WTC11 (cell line): ENCODE measurements around the gene ATR.

Source experiments
- IRF2 ChIP-seq: sonication (generic); formaldehyde crosslinking; IDR thresholded peaks from 2 replicates; pipeline ENCODE4 v1.8.0; 2022; ENCODE audit warnings: low read depth, missing genetic modification reagents, borderline replicate concordance
- NR2C2 ChIP-seq: sonication (generic); formaldehyde crosslinking; IDR thresholded peaks from 2 replicates; pipeline ENCODE4 v1.8.0; 2022; ENCODE audit warnings: mild to moderate bottlenecking, missing genetic modification reagents
- ZNF232 ChIP-seq: sonication (generic); formaldehyde crosslinking; IDR thresholded peaks from 2 replicates; pipeline ENCODE4 v1.8.0; 2022; ENCODE audit warnings: mild to moderate bottlenecking, missing genetic modification reagents
- TF ChIP-seq, protein P1 (sequence below): fragments of 200-600 bp; IDR thresholded peaks from 2 replicates; pipeline ENCODE4 v1.8.0; 2022; ENCODE audit warnings: antibody characterized with exemption
- TF ChIP-seq, protein P2 (sequence below): fragments of 250-450 bp; sonication (Bioruptor Pico); IDR thresholded peaks from 2 replicates; pipeline ENCODE4 v1.9.0; 2021; ENCODE audit warnings: mild to moderate bottlenecking

DNA sequence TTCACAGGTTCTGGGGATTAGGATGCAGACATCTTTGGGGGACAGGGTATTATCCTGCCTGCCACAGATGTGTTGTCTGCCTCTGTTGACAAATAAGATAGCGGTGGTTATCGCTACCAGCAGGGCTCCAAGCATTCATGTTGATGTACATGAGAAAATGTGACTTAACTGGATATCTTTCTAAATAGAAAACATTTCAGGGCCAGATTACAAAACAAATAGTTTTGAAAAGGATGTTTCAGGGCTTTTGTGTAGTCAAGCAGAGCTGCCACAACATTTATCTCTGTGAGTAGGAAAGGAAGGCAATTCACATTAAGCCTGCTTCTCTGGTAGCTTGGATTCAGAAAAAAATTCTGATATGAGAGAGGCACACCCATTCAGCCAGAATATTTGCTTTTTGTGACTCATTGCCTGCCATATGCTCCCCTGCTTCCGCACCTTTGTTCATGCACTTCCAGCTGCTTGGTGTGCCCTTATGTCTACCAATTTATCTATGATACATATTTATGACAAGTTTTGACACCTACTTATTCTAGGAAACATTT lies 40.5 kb upstream of the ATR start:
- TF ChIP-seq IRF2 (CRISPR knock-in tag) (no peak), NR2C2 (CRISPR knock-in tag) (no peak), ZNF232 (no peak)
- TF ChIP-seq, protein P1, sequence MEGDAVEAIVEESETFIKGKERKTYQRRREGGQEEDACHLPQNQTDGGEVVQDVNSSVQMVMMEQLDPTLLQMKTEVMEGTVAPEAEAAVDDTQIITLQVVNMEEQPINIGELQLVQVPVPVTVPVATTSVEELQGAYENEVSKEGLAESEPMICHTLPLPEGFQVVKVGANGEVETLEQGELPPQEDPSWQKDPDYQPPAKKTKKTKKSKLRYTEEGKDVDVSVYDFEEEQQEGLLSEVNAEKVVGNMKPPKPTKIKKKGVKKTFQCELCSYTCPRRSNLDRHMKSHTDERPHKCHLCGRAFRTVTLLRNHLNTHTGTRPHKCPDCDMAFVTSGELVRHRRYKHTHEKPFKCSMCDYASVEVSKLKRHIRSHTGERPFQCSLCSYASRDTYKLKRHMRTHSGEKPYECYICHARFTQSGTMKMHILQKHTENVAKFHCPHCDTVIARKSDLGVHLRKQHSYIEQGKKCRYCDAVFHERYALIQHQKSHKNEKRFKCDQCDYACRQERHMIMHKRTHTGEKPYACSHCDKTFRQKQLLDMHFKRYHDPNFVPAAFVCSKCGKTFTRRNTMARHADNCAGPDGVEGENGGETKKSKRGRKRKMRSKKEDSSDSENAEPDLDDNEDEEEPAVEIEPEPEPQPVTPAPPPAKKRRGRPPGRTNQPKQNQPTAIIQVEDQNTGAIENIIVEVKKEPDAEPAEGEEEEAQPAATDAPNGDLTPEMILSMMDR, result no peak
- TF ChIP-seq, protein P2, sequence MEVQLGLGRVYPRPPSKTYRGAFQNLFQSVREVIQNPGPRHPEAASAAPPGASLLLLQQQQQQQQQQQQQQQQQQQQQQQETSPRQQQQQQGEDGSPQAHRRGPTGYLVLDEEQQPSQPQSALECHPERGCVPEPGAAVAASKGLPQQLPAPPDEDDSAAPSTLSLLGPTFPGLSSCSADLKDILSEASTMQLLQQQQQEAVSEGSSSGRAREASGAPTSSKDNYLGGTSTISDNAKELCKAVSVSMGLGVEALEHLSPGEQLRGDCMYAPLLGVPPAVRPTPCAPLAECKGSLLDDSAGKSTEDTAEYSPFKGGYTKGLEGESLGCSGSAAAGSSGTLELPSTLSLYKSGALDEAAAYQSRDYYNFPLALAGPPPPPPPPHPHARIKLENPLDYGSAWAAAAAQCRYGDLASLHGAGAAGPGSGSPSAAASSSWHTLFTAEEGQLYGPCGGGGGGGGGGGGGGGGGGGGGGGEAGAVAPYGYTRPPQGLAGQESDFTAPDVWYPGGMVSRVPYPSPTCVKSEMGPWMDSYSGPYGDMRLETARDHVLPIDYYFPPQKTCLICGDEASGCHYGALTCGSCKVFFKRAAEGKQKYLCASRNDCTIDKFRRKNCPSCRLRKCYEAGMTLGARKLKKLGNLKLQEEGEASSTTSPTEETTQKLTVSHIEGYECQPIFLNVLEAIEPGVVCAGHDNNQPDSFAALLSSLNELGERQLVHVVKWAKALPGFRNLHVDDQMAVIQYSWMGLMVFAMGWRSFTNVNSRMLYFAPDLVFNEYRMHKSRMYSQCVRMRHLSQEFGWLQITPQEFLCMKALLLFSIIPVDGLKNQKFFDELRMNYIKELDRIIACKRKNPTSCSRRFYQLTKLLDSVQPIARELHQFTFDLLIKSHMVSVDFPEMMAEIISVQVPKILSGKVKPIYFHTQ (CRISPR knock-in tag), result no peak
